OCI-LY3 (cell line): ENCODE data around the gene SAMD7.

Experiments used
- CTCF ChIP-seq: fragments of 200-600, 300-600 bp; sonication (generic); IDR thresholded peaks from 2 replicates; pipeline ENCODE4 v1.5.1; 2014; ENCODE audit warnings: antibody characterized with exemption, low read length, low read depth
- EZH2phosphoT487 ChIP-seq: fragments of 200-600 bp; shearing (Covaris generic); IDR thresholded peaks from 2 replicates; pipeline ENCODE4 v1.6.1; 2018; ENCODE audit warnings: antibody characterized with exemption, mixed run types, low read depth

- TF ChIP-seq CTCF (no peak), EZH2phosphoT487 (no peak)
These were observed 42.2 kb downstream of the SAMD7 start for GRCh38 chr3:169953462-169954141.
